GM21381 (cell line): ENCODE data around the gene PLVAP.

Source experiments
- ATAC-seq: cut with Tn5 transposase; IDR thresholded peaks from one replicate; pipeline ENCODE4 v1.9.1; 2021; ENCODE audit warnings: mild to moderate bottlenecking, moderate library complexity; ENCODE audit not compliant: unreplicated experiment

Gene PLVAP, protein sequence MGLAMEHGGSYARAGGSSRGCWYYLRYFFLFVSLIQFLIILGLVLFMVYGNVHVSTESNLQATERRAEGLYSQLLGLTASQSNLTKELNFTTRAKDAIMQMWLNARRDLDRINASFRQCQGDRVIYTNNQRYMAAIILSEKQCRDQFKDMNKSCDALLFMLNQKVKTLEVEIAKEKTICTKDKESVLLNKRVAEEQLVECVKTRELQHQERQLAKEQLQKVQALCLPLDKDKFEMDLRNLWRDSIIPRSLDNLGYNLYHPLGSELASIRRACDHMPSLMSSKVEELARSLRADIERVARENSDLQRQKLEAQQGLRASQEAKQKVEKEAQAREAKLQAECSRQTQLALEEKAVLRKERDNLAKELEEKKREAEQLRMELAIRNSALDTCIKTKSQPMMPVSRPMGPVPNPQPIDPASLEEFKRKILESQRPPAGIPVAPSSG

DNA sequence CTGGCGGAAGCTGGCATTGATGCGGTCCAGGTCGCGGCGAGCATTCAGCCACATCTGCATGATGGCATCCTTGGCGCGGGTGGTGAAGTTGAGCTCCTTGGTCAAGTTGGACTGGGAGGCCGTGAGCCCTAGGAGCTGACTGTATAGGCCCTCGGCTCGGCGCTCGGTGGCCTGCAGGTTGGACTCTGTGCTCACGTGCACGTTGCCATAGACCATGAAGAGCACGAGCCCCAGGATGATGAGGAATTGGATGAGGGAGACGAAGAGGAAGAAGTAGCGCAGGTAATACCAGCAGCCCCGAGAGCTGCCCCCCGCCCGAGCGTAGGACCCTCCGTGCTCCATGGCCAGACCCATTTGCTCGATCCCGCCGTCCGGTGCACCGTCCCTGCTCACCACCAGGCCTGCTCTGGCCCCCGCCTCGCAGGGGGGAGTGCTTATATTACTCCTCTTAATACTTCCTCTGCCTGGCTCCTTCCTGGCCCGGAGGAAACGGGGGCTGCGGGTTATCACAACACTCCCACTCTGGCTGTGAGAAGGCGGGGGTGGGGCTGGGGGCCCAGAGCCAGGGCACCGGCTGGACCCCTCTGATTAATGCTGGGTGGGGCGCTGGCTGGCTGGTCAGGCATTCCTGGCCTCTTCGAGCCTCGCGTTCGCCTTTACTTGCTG is at the start of gene PLVAP:
PLVAP (minus strand) TSS at position 408 of the 666 bp plus-strand sequence; CDS start at position 354, 54 bp downstream.
- no peak for ATAC-seq

DNA sequence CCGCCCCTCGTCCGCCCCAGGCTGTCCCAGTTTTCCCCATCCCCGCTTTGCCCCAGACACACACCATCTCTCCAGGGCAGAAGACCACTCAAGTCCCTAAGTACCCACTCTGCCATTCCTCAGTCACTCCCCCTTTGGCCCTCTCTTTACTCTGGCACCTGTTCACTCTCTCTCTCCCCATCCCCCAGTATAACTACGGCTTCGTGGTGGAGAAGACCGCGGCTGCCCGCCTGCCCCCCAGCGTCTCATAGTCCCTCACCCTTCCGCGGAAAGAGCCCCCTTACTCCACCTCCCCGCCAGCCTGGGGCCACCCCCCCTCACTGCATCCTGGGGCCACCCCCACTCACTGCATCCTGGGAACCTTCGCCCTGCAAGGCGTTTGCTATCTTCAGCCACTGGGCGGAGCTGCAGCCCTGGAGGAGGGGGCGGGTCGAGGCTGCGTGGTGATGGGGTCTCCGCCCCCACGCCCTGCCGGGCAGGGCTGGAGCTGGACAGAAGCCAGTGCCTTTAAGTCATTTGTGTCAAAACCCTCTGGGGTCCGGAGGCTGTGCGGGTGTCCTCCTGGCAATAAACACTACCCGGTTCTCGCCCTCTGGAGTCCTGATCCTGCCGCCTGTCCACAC is 47.7 kb upstream of the PLVAP start:
- no peak for ATAC-seq

DNA sequence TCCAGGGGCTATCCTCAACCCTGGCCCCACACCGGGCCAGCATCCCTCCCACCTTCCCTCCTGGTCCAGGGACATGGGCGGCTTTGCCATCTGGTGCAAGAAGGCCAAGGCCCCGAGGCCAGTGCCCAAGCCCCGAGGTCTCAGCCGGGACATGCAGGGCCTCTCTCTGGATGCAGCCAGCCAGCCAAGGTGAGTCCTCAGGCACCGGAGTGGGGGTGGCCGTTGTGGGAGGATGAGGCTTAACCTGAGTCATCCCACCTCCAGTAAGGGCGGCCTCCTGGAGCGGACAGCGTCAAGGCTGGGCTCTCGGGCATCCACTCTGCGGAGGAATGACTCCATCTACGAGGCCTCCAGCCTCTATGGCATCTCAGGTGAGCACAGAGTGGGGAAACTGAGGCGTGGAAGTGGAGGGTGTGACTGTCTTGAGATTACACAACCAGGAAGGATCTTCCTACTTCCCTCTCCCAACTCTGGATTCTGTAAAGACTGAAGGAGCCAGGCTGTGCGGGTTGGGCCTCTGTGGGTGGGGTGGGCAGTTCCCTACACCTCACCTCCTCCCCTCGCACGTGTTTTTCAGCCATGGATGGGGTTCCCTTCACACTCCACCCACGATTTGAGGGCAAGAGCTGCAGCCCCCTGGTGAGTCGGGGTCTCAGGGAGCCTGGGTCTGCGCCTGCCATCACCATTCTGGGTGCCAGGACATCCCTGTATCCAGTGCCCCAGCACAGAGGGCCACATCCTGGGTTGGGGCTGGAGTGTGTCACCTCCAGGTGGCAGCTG is 46.5 kb upstream of the PLVAP start:
- ATAC-seq, result no peak

DNA sequence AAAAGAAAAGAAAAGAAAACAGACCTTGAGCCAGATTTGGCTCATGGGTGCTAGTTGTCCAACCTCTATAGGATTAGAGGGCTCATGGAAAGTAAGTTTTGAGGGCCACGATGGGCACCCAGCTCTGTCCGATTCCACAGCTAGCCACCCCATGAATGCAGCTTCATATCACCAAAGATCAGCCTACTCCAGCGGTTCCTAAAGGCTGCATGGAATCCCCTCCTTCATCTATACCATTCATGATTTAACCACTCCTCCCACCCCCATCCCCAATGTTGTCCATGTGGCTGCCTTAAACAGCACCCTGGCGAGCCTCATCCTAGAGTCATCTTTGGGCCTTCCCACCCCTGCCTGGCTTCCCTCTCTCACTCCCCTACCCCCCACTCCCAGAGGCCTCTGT is 44.8 kb upstream of the PLVAP start:
- no peak for ATAC-seq

DNA sequence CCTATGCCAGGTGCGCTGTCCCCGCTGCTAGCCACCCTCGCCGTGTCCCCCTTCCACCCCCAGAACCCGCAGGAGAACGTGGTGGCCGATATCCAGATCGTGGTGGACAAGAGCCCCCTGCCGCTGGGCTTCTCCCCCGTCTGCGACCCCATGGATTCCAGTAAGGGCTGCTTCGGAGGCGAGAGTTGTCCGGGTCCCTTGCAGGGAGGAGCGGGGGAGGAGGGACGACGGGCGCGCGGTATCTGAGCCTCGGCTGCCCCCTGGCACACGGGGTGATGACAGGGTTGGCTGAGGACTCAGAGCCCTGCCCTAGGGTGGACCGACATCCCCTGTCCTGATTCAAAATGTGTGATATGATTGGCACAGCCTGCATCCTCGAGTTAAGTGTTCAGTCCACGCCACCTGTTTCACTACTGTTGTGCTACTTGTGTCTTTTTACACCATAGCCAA is 43.4 kb upstream of the PLVAP start:
- peak; percentile 22 for ATAC-seq

DNA sequence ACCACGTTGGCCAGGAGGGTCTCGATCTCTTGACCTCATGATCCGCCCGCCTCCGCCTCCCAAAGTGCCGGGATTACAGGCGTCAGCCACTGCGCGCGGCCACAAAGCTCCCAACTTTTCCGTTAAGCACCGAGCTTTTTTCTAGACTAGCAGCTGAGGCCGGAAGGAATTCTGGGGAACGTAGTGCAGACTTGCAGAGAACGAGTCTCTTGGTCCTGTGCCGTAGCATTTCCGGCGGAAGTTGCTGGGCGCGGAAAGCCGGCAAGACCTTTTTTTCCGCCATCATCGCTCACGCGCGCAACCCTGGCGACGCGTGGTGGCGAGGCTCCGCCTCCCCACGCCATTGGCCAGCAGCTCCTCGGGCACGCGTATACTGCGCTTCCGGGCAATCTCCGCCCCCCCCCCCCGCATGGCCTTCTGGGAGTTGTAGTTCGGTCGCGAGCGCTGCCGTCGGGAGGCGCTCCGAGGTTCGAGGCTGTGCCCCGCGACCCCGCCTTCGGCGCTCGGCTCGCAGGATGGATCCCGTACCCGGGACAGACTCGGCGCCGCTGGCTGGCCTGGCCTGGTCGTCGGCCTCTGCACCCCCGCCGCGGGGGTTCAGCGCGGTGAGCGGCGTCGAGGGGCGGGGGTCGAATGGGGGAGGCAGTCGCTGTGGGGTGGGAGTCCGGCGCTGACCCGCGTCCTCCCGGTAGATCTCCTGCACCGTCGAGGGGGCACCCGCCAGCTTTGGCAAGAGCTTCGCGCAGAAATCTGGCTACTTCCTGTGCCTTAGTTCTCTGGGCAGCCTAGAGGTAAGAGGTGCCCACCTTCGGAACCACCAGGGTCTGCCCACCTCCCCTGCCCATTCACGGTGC is 42.7 kb upstream of the PLVAP start, which contains the start of gene MVB12A:
MVB12A (plus strand) TSS at position 427 of the 854 bp plus-strand sequence; CDS start at position 516, 89 bp downstream.
- peak; percentile 88 for ATAC-seq

DNA sequence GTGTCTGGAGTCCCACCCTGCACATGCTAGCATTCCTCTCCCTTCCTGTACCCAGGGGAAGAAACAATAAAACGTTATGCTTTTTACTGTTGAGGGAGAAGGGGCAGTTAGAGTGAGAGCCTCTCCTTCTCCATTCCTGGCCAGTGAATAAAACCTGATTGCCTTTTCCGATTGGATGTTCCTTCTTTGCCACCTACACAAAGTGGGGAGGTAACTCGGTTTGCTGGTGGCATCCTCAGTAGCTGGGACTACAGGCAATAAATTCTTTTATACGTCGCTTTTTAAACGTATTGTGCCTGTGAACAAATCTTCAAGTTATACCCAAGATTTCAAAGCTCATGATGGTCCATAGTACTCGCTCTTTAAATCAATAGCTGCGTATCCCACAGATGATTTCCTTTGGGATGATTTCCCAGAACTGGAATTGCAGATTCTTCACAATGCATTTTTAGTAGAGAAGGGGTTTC is 42.0 kb upstream of the PLVAP start:
- ATAC-seq, result no peak

DNA sequence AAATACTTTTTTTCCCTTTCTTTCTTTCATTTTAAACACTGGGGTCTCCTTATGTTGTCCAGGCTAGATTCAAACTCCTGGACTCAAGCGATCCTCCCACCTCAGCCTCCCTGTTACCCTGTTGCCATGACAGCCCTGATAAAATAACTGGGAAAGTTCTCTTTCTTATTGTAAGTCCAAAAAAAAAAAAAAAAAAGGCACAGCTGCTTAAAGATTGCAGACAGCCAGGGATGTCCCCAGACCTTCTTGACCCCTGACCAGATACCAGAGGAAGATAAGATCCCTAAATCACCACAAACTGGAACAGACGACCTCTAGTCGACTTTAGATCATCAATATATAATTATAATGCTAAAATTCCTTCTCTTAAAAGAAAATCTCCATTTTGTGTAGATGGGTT is 41.6 kb upstream of the PLVAP start:
- ATAC-seq, result no peak

DNA sequence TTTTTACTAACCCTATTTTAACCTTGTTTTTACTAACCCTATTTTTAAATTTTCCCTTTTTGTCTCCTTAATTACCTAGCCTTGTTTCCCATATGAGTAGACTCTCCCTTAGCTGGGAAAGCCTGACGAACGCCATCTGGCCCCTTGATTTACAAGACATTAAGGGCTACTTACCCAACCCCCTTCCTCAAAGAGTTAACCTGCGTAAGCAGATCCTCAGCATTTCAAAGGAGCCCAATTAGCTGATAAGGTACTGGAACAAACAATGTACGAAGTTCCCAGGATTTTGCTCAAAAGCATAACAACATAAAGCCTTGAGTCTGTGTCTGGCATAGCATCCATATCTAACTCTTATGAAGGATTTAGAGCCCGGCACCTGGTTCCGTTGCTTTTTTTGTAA is 38.0 kb upstream of the PLVAP start:
- no peak for ATAC-seq

DNA sequence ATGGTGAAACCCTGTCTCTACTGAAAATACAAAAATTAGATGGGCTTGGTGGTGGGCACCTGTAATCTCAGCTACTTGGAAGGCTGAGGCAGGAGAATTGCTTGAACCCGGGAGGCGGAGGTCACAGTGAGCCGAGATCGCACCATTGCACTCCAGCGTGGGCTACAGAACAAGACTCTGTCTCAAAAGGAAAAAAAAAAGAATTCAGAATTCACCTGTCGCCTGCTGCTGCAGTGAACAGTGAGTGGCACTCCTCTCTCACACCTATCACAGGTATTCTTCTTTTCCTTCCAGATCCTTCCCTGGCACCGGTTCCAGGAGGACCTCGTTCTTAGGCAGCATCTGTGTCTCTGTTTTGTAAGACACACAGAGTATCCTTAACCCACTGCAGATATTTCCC is 37.0 kb upstream of the PLVAP start:
- no peak for ATAC-seq

DNA sequence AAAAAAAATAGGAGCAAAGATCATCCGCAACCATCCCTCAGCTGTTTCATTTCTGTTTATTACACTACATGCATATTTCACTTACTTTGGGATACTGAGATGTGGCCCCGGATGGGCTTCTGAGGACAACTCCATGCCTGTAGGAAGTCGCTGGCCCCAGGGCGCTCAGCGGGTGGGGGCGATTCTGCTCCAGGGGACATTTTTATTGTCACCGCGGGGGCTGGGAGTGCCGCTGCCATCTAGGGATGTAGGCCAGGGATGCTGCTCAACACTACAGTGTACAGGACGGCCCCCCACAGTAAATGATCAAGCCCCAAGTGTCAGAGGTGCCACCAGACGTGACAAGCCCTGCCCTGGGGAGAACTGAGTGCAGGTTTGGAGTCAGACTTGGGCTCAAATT is 34.7 kb upstream of the PLVAP start:
- no peak for ATAC-seq

DNA sequence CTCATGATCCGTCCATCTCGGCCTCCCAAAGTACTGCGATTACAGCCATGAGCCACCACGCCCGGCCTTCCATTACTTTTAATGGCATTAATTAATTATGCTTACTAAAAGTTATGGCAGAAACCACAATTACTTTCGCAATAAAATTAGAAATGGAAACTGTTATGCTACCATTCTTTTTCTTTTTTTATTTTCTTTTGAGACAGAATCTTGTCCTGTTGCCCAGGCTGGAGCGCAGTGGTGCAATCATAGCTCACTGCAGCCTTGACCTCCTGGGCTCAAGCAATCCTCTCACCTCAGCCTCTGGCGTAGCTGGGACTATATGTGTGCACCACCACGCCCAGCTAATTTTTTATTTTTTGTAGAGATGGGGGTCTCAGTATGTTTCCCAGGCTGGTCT is 32.8 kb upstream of the PLVAP start:
- no peak for ATAC-seq

DNA sequence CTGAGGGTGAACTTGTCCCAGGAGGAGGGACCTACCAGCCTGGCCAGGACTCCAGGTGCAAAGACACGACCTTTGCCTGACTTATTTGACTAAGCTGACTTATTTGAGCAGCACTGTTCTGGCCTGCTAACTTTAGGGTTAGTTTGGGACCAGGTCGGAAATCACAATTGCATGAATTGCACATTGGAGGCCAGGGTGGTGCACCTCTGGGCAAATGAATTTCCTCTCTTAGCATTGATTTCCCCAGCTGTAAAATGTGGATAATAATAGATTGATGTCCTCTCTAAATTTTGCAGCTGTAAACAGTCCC is 29.7 kb upstream of the PLVAP start:
- ATAC-seq, result no peak

DNA sequence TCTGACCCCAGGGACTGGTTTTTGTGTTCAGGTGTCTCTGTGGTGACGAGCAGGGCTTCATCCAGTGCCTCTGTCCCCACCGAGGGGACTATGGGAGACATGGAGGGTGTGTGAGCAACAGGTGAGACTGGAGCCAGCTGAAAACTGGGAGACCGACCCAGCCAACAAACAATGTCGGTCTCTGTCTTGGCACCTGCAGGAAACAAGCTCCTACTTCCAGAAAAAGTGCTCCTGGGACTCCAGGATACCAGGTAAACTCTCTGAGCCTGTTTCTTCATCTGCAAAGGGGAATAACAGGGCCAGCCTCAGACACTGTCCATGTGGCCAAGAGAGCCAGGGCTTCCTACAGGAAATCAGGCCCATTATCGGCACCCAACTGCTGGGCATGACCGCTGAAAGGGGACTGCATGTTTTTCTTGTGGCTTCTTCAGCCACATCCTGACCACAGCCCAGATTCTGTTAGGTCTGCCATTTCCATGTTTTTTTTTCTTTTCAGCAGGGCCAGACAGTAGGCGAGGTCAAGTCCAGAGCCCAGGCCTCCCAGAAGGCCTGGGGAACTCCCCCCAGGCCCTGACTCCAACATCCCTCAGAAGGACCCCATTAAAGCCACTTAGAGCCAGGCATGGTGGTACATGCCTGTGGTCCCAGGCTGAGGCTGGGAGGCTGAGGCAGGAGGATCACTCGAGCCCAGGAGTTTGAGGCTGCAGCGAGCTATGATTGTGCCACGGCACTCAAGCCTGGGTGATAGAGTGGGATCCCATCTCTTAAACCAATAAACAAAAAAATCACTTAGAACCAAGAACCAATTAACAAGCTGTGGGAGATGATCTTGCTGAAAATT is 29.1 kb upstream of the PLVAP start:
- peak; percentile 13 for ATAC-seq

DNA sequence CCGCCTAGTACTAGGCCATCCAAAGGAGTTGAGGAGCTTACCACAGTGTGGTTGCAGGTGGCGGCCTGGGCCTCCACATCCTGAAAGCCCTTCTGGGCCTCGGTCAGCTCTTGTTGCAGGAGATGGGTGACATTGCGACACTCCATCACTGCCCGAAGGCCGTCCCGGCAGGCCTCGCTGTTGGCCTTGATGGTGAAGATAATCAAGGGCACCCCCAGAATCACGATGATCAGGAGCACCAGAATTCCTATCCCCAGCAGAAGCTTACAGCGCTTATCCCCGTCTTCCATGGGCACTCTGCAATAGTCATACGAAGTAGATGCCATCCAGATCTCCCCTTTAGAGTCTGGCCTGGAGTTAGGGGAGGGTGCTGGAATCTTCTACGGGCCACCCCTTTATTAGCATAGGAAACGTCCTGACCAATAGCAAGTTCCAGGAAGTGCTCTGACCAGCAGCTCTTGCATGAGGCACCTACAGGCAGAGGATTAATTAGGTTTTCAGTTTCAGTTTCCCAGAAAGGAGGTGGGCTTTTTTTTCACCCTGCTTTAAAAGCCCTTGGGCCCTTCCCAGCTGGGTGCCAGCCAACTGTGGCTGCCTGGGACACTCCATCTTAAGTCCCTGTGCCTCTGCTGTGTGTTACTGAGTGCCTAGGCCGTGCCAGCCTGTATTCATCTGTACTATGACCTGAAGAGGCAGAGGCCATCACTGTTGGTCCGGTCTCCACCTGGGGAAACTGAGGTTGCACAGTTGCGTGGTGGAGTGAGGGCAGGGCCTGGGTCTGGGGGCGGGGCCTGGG is 28.3 kb upstream of the PLVAP start, which contains the start of gene BST2:
BST2 (minus strand) TSS at position 381 of the 796 bp plus-strand sequence; CDS start at position 326, 55 bp downstream.
- peak; percentile 68 for ATAC-seq

DNA sequence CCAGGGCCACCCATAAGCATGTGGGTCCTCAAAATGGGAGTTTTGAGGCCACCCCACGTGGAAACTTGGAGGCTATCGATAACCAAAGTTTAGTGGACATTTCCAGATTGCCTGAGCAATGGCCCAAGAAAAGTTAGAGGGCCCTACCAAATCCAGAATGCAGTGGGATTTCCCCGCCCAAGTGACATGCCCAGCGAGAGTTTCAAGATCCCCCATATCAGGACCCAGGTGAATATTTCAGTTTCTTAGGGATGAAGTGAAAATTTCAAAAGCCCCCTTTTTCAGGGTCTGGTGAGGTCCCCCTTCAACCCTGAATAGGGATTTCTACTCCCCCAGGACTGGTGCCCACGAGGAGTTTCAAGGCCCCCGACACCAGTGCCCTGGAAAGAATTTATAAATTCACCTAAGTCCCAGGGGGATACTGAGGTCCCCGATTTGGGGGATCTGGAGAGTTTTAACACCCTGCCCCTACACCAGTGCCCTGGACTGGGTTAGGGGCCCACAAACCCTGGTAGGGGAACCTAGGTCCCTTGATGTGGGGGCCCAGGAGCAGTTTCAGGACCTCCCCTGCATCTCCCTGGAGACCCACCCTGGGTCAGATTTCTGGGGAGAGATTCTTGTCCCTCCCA is 27.6 kb upstream of the PLVAP start:
- ATAC-seq, result no peak

DNA sequence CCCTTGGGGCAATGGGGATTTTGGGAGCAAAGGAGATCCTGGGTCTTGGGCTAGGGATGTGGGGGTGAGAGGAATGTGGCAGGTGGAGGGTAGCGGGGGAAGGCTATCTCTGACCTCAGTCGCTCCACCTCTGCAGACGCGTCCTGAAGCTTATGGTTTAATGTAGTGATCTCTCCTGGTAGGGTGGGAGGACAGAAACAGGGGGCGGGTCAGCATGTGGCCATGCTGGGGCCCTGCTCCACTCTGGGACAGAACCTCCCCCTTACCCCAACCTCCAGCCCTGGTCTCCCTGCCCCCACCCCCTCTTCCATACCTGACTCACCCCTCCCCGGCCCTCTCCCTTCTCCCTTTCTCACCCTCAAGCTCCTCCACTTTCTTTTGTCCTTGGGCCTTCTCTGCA is 26.9 kb upstream of the PLVAP start:
- ATAC-seq, result no peak
